HG03342 (cell line): ENCODE measurements around the gene BICC1.

ENCODE experiments used
- ATAC-seq: cut with Tn5 transposase; IDR thresholded peaks from one replicate; pipeline ENCODE4 v1.9.1; 2021; ENCODE audit warnings: mild to moderate bottlenecking, moderate library complexity; ENCODE audit not compliant: unreplicated experiment

Gene BICC1

GRCh38 chr10:58771863-58772262 lies 259.2 kb downstream of the BICC1 start:
- ATAC-seq, result no peak

DNA sequence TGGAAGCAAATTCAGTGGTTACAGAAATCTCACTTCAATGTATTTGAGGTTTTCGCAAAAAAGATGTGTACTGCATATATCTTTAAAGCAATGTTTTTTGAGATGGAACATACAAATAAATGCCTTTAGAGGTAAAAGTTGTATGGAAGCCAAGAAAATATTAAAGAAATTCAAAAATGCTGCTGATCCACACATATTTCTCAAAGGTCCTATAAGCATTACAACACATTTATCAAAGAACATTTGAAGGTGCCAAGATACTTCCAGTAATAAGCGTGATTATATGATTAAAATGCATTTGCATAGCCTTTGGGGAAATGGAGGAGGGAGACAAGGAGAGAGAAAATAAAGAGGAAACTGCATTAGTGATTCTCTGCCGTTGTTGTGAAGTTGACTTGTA lies 260.1 kb downstream of the BICC1 start:
- ATAC-seq, result no peak

GRCh38 chr10:58773341-58773740 lies 260.7 kb downstream of the BICC1 start:
- no peak for ATAC-seq

DNA sequence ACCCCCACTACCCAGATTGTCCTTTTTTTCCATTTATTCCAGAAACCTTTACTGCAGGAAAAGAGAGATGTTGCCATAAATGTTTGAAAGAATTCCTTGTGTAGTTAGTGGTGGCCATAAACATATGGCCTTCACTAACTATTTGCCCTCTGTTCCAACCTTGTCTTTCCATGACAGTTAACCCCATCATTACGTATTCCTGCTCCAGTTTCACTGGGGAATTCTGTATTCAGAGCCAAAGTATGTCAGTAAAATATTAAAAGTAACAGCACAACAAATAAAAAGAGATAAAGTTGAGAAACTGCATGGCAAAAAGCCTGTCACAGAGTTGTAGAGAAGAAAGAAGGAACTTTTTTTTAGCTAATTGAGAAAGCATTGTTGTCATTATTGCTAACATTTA lies 261.3 kb downstream of the BICC1 start:
- ATAC-seq, result no peak

GRCh38 chr10:58775960-58776567 lies 263.4 kb downstream of the BICC1 start:
- ATAC-seq, result no peak

DNA sequence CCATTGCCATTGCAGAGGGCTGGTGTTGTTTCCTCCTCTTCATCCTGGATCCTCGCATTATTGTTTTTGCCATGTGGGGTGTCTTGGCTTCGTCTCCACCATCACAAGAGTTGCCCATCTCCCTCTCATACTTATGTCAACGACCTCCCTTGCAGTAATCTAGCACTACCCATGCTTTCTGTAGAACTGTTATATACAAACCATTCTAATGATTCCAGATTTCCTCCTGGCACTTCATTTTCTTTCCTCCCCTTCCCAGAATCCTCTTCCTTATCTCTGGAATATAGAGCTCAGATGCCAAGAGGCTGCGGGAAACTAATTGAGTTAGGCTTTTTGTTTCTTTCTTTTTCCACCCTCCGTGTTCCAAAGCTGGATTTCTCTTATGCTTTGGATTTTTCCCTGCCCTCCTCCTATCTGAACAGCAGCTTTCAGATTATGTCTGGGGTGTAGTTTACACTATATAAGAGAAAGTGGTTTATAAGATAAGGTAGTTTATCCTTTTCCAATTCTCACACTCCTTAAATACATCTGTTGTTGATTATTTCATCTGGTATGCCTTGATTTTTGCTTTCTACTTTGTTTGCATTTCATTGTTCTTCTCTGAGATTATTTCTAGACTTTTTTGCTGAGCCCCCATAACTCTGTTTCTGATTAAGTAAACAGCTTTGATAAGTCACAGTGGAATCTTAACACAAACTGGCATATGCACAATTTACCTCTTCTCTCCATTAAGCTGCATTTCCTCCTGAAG lies 264.1 kb downstream of the BICC1 start:
- no peak for ATAC-seq

DNA sequence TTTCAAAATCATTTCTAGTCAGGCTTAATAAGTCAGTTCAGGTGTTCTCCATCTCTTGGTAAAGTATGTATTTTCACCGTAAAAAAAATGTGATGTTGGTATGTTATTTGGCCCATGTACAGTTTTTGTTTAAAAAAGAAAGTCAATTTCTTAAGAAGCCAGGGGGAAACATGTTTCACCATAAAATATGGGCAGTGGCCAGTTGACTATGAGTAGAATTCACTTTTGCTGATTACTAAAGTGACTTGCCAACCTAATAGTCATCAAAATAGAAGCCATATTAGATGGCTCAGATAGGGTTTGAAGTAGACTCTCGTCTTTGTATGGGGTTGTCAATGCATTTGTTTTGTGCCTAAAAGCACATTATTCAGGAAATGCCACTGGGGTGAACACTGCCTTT lies 266.3 kb downstream of the BICC1 start:
- ATAC-seq, result no peak

GRCh38 chr10:58779594-58779993 lies 266.9 kb downstream of the BICC1 start:
- ATAC-seq, result no peak

GRCh38 chr10:58780476-58780875 lies 267.8 kb downstream of the BICC1 start:
- no peak for ATAC-seq

DNA sequence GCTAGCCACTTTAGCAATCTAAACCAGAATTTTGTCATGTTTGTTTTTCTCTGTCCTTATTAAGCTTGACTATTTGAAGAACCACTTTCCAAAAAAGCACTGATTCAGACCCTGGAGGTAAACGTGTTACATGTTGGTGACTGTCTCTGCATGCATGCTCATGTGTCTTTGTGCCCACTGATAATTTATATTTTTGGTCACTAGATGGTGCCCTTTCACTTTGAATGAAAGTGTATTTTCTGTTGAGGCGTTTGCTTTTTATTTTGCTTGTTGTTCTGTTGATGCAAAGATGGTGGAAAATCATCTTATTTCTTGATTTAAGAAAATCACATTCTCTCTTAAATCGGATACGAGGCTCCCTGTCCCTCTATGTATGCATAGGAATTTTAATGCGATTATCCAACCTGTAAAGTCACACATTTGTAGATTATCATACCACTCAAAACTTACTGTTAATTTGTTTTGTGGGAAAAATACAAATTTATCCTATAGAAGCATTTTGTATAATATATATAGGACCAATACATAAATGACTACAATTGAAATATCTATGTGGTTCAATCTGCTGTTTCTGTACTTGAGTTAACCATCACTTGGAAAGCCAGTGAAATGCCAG lies 269.3 kb downstream of the BICC1 start:
- peak; percentile 71 for ATAC-seq

GRCh38 chr10:58782876-58783851 lies 270.5 kb downstream of the BICC1 start:
- no peak for ATAC-seq

GRCh38 chr10:58784361-58784760 lies 271.7 kb downstream of the BICC1 start:
- no peak for ATAC-seq

DNA sequence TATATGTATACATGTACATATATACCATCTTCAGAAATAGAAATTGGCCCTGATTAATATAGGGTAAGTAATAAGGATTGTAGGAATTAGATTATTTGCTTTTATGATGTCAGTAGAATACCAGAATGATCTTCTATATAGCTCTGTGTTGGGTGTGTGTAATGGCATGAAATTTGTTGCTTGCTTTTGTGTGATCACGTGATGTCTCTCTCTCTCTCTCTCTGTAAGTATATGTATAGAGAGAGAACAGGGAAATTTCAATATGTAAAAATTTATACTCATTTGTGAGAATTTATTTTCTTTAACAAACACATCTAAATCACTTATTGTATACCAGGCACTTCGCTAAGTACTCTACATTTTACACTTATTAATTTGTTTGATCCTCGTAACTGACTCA lies 272.7 kb downstream of the BICC1 start:
- no peak for ATAC-seq

DNA sequence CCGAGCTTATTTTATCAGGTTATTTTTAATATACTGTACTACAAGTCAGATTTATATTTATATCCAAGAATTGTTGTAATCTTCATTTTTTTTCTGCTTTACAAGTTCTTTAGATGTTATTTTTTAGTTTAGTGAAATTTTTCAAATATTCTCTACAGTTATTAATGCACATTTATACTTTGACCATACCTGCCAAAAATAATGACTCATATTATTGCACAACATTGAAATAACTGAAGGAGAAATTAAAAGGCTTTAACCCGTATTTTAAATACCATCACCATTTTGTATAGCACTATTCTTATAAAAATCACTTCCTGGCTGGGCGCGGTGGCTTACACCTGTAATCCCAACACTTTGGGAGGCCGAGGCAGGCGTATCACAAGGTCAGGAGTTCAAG lies 278.5 kb downstream of the BICC1 start:
- ATAC-seq, result no peak

DNA sequence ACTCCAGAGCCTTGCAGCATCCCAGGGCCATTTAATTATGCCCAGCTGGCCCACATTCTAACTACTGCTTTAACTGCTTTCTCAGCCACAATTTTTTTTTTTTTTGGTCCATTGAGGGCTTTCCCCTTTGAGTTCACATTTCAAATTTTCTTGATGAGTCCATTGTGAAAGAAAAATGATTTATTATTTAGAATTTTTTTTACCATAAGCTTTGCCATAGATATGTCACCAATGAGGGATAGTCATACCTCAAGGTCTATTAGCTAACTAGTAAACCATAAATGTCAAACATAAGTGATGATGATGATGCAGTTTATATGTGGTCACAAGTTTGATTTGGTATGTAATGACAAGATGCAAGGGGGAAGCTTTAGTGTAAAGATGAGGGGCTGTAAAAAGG lies 282.9 kb downstream of the BICC1 start:
- ATAC-seq, result no peak

GRCh38 chr10:58796242-58796641 lies 283.6 kb downstream of the BICC1 start:
- ATAC-seq, result no peak

DNA sequence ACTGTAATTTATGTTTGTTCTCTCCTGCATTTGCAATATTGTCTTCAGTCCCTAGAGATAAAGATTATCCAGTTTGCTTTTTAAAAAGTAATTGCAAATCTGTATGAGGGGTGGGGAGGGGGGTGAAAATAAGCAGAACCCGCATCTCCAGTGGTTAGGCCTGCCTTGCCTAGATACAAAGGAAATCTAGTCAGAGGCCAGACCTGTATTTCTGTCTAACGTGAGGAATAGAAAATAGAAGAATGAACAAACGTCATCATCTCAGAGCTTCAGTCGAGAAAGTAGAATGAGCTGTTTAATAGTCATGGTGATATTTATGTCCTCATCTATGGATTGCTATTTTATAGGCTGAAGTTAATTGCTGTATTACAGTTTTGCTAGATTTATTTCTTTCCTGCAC lies 284.2 kb downstream of the BICC1 start:
- no peak for ATAC-seq

DNA sequence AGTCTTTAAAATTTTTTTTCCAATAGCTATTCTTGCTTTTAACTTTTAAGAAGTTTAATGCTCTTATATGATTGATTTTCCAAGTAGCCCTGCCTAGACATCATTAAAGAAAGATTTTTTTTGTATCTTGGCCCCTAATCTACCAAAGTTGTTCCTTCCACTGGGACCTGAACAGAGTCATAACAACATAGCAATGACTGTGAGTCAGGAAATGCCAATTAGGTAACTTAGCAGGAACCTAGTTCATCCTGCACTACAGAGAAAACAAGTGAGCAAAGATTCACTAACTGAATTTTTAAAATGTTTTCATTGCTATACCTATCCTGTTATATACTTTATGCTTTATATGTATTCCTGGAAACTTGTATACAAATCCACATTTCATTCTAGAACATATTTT lies 284.7 kb downstream of the BICC1 start:
- no peak for ATAC-seq

- ATAC-seq, result no peak
Measured at GRCh38 chr10:58802047-58802446, 289.4 kb downstream of the BICC1 start.

DNA sequence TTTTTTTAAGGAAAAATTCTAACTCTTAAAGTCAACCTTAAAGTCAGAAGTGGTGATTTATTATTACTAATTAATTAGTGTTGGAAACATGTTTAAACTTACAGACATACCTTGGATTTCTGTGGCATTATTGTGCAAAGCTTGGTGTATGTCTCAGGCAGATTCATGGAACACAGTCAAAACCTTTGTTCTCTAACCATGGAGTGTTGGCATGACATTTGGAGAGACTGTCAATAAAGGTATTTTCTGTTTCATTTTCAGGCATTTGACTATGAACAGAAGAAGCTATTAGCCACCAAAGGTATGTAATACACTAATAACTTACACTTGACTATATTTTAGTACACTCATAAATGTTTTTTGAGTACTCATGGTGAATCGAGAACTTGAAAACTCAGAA lies 293.7 kb downstream of the BICC1 start:
- no peak for ATAC-seq

GRCh38 chr10:58806970-58807628 lies 294.4 kb downstream of the BICC1 start:
- ATAC-seq, result no peak
